Measurements from ENCODE around the gene DGKD. TPM values are rescaled to one million over a fixed set of nuclear protein-coding genes. Genes with fewer than 3 reads are reported as not detected.

Gene DGKD
- total RNA-seq, 6 donors from 2014 or later, result 50.0 to 141 (median 75.6) TPM

DNA sequence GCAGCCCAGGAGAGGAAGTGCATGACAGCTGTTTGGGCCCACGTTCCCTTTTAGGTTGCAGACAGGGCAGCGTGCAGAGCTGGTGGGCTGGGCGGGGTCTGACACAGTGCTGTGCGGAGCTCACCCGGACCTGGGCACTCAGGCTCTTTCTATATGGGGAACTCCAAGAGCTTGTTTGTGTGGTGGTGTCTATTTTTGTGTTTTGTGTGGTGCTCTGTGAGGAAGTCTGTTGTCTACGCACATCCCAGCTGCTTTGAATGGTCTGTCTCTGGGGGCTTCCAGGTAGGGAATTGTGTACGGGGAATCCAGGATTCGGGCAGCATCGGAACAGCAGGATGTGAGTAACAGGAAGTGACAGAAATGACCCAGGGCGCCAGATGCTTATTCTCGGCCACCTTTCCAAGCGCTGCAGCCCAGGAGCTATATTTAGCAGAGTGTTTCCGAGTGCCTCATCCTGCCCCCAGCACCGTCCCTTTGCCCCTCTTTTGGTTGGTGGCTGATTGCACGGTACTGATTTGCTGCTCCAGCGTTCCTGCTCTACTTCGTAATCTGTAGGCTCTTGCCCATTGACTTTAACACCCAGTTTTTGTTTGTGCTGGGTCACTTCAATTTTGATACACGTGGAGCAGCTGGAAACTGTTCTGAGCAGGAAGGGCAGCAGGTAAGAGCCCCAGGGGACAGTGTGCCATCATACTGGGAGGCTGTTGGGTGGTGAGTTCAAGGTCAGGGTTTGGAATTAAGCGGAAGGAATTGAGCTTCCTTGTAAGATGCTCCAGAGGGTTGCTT is 64.7 kb downstream of the DGKD start:
- H3K27me3 ChIP-seq, result no peaks in the 10 kb centered on the region
- 27 to 39% methylated on average over 13 to 19 of the region's 19 CpGs for WGBS, 2 donors
- peak; percentile 36 to 59 for DNase-seq
- ATAC-seq (ENCODE audit: low FRiP score in 2 of 2), result peak in 1 of 2 donors; percentile 4
- peaks cover 45 to 72% (median 55%) of the 10 kb centered on the region in 4 donors for H3K4me1 ChIP-seq
- H3K27ac ChIP-seq, result peak overlapping the region; percentile 77 to 86 (median 80)
- H3K4me3 ChIP-seq, result peak overlapping the region in 3 of 4 donors; percentile 1 to 22 (median 13)
- no peaks in the 10 kb centered on the region for H3K9me3 ChIP-seq
- peaks cover 0 to 4% (median 1%) of the 10 kb centered on the region in 4 donors for H3K36me3 ChIP-seq
- no peak for TF ChIP-seq EP300 (IDR thresholded peaks at IDR 0.05)
- TF ChIP-seq, protein P1, sequence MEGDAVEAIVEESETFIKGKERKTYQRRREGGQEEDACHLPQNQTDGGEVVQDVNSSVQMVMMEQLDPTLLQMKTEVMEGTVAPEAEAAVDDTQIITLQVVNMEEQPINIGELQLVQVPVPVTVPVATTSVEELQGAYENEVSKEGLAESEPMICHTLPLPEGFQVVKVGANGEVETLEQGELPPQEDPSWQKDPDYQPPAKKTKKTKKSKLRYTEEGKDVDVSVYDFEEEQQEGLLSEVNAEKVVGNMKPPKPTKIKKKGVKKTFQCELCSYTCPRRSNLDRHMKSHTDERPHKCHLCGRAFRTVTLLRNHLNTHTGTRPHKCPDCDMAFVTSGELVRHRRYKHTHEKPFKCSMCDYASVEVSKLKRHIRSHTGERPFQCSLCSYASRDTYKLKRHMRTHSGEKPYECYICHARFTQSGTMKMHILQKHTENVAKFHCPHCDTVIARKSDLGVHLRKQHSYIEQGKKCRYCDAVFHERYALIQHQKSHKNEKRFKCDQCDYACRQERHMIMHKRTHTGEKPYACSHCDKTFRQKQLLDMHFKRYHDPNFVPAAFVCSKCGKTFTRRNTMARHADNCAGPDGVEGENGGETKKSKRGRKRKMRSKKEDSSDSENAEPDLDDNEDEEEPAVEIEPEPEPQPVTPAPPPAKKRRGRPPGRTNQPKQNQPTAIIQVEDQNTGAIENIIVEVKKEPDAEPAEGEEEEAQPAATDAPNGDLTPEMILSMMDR (IDR thresholded peaks at IDR 0.05), result no peak
- TF ChIP-seq POLR2AphosphoS5 (IDR thresholded peaks at IDR 0.05), result peak in 1 of 2 donors; percentile 60
- no peak for TF ChIP-seq POLR2A (IDR thresholded peaks at IDR 0.05)

DNA sequence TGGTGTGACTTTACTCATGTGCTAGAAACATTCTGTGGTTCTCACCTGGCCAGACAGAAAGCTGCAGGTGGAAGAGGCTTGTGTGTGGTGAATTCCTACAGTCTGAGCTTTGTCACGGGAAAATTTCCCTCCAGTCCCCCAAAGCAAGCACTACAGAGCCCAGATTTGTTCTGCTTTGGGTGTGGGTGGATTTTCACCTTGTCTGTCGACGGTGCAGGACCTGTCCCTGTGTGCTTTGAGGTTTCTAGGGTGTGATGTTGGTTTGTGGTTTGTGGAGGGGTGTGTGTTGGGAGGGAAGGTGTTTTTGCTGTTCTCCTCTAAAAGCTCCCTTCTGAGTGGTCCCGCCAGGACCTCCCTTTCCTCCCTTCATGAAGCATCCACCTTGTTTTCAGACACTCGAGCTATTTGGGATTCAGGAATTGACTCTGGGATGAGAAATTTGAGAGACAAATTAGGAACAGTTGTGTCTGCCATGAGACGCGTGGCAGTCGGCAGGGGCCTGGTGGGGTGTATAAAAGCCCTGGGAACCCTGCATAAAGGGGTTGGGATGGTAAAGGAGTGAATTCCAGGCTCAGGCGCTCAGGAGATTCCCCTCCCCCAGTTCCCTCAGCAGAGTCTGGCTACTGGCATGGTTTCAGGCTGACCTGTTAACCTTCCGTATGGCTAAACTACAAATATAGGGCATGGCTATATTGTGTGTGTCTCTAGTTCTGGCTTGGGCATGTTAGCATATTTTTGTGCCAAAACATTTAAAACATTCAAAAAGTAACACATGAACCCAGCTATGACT is 65.5 kb downstream of the DGKD start:
- Histone ChIP-seq H3K9me3 (no peaks in the 10 kb centered on the region), H3K27ac (peak overlapping the region; percentile 77 to 86 (median 80)), H3K36me3 (peaks cover 0 to 4% (median under 1%) of the 10 kb centered on the region in 4 donors), H3K4me3 (peak overlapping the region in 1 of 4 donors; percentile 22), H3K27me3 (no peaks in the 10 kb centered on the region), H3K4me1 (peaks cover 39 to 64% (median 51%) of the 10 kb centered on the region in 4 donors)
- DNase-seq (no peak), ATAC-seq (ENCODE audit: low FRiP score in 2 of 2) (no peak)
- TF ChIP-seq EP300 (IDR thresholded peaks at IDR 0.05), result no peak
- no peak for TF ChIP-seq POLR2AphosphoS5 (IDR thresholded peaks at IDR 0.05)
- no peak for TF ChIP-seq POLR2A (IDR thresholded peaks at IDR 0.05)
- TF ChIP-seq, protein P1 (IDR thresholded peaks at IDR 0.05), result no peak
- WGBS, 2 donors, result 70 to 71% methylated on average over 9 to 10 of the region's 10 CpGs

DNA sequence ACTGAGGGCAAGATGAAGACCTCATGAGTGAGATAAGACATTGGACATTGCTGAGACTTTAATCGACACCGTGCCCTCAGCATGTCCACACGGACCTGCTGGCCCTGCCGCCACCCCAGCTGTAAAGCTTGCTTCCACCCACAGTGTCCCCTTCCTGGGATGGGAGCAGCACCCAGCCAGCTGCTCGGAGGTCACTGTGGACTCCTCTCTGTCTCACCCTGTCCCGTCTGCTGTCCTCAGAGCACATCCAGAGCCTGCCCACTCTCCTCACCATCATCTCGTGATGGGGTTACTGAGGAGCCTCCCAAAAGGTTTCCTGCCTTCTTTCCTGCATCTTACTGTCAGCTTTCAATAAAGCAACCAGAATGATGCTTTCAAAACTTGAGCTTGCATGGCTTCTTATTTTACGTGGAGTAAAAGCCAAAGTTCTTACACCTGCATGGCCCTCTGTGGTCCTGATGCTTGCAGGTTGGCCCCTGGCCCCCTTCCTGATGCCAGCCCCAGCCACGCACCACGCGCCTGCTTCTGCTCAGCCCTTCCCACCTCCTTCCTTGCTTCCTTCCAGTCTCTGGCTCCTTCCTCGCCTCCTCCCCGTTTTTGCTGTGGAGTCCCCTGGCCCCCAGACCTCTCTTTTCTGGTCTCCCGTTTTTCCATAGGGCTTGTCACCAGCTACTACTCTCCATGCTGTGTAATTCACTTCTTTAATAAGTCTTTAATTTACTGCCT is 67.0 kb downstream of the DGKD start:
- peaks cover 36 to 56% (median 48%) of the 10 kb centered on the region in 4 donors for H3K4me1 ChIP-seq
- no peak overlapping the region for H3K4me3 ChIP-seq
- peaks cover 0 to 4% (median 0%) of the 10 kb centered on the region in 4 donors for H3K36me3 ChIP-seq
- DNase-seq, result no peak
- 86% methylated on average over 12 to 14 of the region's 14 CpGs for WGBS, 2 donors
- H3K9me3 ChIP-seq, result no peaks in the 10 kb centered on the region
- ATAC-seq (ENCODE audit: low FRiP score in 2 of 2), result no peak
- TF ChIP-seq POLR2AphosphoS5 (IDR thresholded peaks at IDR 0.05), result no peak
- TF ChIP-seq POLR2A (IDR thresholded peaks at IDR 0.05), result no peak
- TF ChIP-seq, protein P1 (IDR thresholded peaks at IDR 0.05), result no peak
- no peak for TF ChIP-seq EP300 (IDR thresholded peaks at IDR 0.05)
- no peaks in the 10 kb centered on the region for H3K27me3 ChIP-seq
- H3K27ac ChIP-seq, result peak overlapping the region; percentile 77 to 86 (median 80)

DNA sequence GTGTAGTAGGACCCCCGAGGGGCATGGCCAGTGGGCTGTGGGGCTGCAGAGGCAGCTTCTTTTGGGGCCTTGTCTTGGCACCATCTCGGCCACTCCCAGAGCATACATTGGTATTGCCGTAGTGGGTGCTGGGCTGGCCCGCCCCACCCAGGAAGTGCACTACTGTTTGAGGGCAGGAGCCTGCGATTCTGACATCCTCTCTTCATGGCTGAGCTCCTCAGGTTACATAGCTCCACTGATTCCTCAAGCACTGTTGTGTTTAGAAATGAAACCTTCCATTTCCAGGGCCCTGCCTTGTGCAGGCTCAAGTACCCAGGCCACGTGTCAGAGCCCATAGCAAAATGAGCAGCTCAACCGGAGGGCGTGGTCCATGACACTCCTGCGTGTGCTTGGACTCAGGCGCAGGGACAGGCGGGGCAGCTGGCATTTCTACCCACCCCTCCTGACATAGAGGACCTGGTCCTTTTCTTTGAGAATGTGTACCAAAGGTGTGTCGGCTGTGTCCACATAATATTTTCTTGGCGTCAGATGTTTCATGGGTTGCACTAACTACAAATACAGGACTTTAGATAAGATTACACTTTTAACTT is 67.9 kb downstream of the DGKD start:
- peak; percentile 85 to 96 for DNase-seq

More for the DNA sequence above, 67.9 kb downstream of the DGKD start:
- H3K36me3 ChIP-seq, result no peaks in the 10 kb centered on the region
- H3K9me3 ChIP-seq, result no peaks in the 10 kb centered on the region
- peak in 2 of 4 donors; percentile 69 to 78 for TF ChIP-seq EP300 (IDR thresholded peaks at IDR 0.05)
- peak in 1 of 2 donors; percentile 44 for TF ChIP-seq POLR2AphosphoS5 (IDR thresholded peaks at IDR 0.05)
- TF ChIP-seq, protein P1 (IDR thresholded peaks at IDR 0.05), result no peak
- TF ChIP-seq POLR2A (IDR thresholded peaks at IDR 0.05), result peak in 1 of 4 donors; percentile 48
- no peak overlapping the region for H3K4me3 ChIP-seq
- WGBS, 2 donors, result 62 to 72% methylated on average over 11 to 13 of the region's 13 CpGs
- H3K27me3 ChIP-seq, result no peaks in the 10 kb centered on the region
- ATAC-seq (ENCODE audit: low FRiP score in 2 of 2), result peak; percentile 74 to 94
- peaks cover 36 to 62% (median 48%) of the 10 kb centered on the region in 4 donors for H3K4me1 ChIP-seq
- H3K27ac ChIP-seq, result peak overlapping the region; percentile 77 to 86 (median 80)
